NCI-H82 treated with DMSO at 0.1 percent for 48 hours (cell line): Measurements from ENCODE around the gene ANO10.
A peak's percentile ranks its signal among the peaks of the same experiment; 100 is the strongest.
"Not testable (repeated sequence)": the region's sequence is repeated elsewhere in the genome, so short reads cannot be mapped to it uniquely, and the experiment has no call there.

ENCODE experiments used
- DNase-seq: peaks from one replicate; lab custom pipeline; 2025; ENCODE audit not compliant: unreplicated experiment; lab: John Stamatoyannopoulos, UW

Gene ANO10

DNA sequence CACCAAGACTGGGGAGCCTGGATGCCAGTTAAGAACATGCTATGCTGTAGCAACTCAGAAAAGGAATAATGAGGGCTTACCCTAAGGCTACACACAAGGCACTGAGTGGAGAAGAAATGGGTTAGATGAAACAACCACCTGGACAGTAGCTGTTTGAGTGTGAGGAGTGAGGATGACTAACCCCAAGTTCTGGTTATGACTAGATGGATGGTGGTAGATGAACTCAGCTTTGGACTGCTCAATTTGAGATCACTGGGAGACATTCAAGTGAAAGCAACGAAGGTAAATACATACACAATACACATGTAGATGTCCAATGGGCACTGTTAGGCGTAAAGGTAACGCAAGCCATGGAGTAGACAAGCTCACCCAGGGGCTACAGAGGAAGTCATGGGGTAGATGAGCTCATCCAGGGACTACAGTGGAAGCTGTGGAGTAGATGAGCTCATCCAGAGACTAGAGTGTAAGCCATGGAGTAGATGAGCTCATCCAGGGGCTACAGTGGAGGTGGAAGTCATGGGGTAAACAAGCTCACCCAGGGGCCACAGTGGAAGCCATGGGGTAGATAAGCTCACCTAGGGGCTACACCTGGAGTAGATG is 98.3 kb downstream of the ANO10 start:
- no peak for DNase-seq

DNA sequence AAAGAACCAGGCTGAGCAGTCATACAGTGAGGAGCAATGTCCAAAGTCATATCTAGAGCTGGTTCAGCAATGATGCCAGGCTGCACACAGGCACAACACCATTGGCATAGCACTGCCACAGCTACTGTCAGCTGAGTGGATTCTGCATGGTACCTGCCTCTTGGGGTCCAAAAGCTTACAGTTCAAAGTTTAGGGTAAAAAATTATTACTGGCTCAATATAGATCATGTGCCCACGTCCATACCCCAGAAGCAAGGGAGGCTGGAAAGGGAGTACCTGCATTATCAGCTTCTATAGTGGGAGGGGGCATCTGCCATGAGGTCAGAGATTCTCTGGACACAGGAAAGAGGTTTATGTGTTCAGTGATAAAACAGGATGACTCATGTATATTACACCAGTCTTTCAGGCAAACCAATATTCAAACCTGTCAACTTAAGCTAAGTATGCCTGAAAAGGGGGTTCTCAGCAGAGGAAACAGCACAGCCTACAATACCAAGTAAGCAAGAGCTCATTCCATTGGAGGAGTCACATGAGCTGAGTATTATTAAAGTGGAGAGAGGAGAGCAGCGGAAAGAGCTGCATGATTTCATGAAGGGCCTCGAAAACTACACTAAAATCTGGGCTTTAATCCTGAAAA is 99.0 kb downstream of the ANO10 start:
- no peak for DNase-seq

DNA sequence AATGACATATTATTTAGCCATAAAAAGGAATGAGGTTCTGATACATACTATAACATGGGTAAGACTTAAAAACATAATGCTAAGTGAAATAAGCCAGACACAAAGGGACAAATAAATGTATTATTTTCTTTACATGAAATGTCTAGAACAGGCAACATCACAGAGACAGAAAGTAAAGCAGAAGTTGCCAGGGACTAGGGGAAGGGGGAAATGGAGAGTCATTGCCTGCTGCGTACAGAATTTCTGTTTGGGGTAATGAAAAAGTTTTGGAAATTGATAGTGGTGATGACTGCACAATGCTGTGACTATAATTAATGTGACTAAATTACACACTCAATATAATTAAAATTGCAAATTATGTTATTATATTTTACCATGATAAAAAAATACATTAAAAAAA is 99.9 kb downstream of the ANO10 start:
- no peak for DNase-seq

GRCh38 chr3:43518515-43518914 is 103.3 kb downstream of the ANO10 start:
- not testable (repeated sequence) for DNase-seq

GRCh38 chr3:43515970-43516635 is 105.7 kb downstream of the ANO10 start:
- no peak for DNase-seq

DNA sequence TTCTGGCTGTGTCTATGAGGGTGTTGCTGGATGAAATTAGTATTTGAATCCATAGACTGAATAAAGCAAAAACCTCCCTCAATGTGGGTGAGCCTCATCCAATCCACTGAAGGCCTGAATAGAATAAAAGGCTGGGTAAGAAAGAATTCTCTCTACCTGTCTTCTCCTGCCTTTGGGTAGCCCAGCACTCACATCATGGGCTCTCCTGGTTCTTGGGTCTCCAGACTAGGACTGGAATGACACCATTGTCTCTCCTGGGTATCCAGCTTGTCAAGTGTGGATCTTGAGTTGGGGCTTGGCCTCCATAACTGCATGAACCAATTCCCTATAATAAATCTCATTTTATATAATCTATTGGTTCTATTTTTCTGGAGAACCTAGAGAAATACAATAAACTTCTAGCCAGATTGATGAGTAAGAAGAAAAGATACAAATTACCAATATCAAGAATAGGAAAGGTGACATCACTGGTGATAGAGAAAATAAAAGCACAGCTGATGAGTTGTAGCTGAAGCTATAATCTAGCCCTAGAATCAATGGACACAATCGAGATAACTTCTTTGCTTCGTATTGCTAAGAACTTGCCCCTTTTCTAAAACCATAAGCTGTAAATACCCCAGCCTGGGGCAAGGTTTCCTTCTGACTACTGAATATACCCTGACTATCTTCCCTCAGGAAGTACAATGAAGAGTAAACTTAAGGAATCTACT is 106.4 kb downstream of the ANO10 start:
- no peak for DNase-seq

GRCh38 chr3:43512754-43513404 is 108.9 kb downstream of the ANO10 start:
- DNase-seq = no peak

DNA sequence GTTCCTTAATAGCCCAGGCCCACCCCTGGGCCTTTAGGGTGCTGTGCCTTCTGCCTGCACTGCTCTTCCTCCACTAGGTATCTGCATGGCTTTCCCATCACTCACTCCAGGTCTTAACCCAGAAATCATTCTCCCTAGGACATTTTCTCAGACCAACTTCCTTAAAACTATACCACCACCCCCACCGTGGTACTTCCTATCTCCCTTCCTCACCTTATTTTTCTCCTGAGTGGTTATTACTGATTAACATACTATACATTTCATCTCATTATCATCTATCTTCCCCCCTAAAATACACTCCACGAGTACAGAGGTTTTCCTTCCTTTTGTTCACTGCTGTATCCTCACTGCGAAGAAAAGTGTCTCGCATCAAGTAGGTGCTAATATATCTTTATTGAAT is 115.2 kb downstream of the ANO10 start:
- no peak for DNase-seq

GRCh38 chr3:43505351-43505750 is 116.5 kb downstream of the ANO10 start:
- DNase-seq = no peak

DNA sequence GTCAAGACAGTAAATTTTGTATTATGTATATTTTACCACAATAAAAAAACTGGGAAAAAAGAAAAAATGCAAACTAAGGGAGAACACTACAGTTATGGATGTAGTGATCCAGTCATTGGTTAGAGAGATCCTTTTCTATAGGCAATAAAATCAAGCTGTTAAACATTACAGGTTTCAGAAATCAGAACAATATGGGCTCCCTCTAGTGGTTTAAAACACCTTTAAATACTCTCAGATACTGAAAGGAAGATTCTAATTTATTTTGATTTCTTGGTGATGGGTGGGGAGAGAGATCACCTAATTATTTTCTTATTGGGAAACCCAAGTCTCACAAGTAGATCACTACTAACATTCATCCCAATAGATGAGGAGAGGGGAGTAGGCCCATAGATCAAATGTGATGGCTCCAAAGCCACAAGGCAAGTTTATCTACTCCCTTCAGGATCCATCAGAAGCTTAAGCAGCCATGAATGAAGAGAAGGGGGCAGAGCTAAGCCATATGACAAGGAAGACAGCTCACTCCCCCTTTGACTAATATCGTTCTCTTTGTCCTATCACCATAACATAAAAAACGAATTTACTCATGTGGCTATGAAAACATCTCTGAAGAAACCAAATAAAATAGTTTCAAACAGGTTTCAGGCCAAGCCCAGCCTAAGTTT is 118.6 kb downstream of the ANO10 start:
- DNase-seq = peak; percentile 8

DNA sequence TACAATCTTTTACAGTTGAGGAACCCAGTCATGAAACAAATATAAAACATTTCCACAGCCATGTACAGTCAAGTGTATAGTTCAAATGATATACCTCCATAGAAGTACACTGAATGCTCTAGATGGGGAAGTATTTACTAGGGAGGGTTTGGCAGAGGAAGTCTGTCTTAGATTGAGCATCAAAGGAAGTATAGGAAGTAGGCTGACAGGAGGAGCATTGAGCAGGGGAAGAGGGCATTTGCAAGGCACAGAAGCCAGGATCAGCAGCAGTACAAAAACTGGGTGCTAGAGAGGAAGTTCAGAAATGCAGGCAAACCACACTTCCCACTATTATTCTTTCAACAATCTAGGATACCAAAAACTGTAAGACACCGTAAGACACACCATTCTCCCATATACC is 122.6 kb downstream of the ANO10 start:
- DNase-seq = no peak

- DNase-seq = no peak
Observed at GRCh38 chr3:43497905-43498365, 123.9 kb downstream of the ANO10 start.

- no peak for DNase-seq
Observed at GRCh38 chr3:43497422-43497821, 124.4 kb downstream of the ANO10 start.

DNA sequence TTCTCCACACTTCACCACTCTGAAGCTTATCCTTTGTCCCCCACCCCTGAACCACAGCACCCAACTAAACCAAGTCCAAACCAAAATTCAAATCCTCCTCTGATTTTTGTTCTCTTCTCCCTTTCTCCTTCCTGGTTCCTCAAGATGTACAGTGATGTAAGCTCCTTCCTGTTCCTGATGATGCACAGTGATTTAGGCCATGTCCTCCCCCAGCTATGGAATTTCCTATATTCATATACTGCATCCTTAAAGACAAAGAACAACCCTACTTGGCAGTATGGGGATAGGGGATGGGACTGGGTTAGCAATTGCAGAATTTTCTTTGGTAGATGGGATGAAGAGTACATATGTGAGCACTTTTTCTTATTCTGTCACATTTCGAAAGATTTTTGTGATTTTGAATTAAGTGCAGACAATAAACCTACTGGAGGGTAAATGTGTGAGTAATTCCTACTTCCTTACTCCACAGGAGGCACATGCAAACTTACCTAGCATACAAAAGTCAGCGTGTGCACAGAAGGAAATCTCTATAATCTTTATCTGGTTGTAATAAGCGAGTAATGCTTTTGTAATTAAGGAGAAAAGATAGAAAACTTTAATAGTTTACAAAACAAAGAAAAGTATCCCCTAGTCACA is 125.0 kb downstream of the ANO10 start:
- no peak for DNase-seq

GRCh38 chr3:43492932-43493331 is 128.9 kb downstream of the ANO10 start:
- DNase-seq = not testable (repeated sequence)

DNA sequence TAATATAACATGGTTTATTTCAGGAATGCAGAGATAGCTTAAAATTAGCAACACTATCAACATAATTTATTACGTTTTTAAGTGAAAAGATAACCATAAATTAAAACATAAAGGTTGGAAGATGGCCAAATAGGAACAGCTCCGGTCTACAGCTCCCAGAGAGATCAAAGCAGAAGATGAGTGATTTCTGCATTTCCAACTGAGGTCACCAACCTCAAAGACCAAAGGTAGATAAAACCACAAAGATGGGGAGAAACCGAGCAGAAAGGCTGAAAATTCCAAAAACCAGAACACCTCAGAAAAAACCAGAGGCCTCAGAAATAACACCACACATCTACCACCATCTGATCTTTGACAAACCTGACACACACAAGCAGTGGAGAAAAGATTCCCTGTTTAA is 130.0 kb downstream of the ANO10 start:
- DNase-seq = not testable (repeated sequence)

DNA sequence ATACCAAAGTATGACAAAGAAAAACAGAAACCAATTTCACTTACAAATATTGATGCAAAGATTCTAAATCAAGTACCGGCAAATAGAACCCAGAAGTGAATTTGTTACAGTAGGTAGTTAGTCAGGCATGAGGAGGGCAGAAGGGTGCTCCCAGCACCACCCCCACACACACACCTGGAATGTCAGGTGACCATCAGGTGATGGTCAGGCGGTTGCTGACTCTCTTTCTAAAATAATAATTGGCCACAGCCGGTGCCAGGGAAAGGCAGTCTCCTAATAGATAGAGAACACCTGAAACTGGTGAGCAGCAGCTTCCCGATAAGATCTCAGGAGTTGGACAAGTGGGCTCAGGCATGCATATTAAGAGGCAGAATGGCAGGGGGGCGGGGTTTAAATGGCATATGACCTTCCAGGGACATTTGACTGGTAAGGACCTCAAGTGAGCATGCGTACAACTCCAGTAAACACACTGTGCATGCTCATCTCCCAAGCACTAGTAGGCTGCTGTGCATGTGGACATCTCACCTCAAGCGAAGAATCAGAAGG is 131.1 kb downstream of the ANO10 start:
- no peak for DNase-seq

- no peak for DNase-seq
Observed at GRCh38 chr3:43489930-43490329, 131.9 kb downstream of the ANO10 start.

GRCh38 chr3:43485931-43486330 is 135.9 kb downstream of the ANO10 start:
- DNase-seq = no peak

DNA sequence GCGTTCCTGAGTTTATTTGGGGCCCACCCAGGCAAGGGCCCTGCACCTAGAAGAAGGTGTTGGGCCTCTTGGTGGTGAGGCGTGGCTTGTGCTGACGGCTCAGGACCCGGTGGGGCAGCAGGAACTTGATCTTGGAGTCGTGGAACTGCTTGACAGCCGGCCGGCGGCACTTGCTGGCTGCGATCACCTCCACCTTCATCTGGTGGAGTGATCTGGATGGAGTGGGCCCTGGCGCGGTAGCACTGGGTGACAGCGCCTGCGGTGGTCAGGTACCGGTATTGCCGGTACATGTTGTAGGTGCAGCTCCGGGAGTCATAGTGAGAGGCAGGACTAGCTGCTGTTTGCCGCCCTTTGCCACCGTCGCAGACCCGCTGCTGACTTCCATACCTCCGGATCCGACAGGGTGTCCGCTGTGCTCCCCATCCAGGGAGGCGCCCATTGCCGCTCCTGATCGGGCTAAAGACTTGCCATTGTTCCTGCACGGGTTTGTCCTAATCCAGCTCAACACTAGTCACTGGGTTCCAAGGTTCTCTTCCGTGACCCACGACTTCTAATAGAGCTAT is 136.8 kb downstream of the ANO10 start:
- DNase-seq = no peak
